GM12874 (cell line): ENCODE results near the gene APOL3.

Experiments used
- CTCF ChIP-seq: IDR thresholded peaks from 2 replicates; pipeline ENCODE4 v1.5.1; 2011; ENCODE audit warnings: low read depth, mild to moderate bottlenecking, control low read depth, low read length, moderate library complexity; ENCODE audit not compliant: insufficient read depth

Gene APOL3

GRCh38 chr22:36194385-36194784 is 33.8 kb upstream of the APOL3 start:
- TF ChIP-seq CTCF: no peak

GRCh38 chr22:36193577-36193976 is 33.0 kb upstream of the APOL3 start:
- no peak for TF ChIP-seq CTCF

GRCh38 chr22:36193171-36193570 is 32.6 kb upstream of the APOL3 start:
- no peak for TF ChIP-seq CTCF

- TF ChIP-seq CTCF: no peak
These were observed 32.0 kb upstream of the APOL3 start for GRCh38 chr22:36192542-36192941.

- TF ChIP-seq CTCF: no peak
These were observed 30.7 kb upstream of the APOL3 start for GRCh38 chr22:36191106-36191836.

GRCh38 chr22:36185828-36186624 is 25.5 kb upstream of the APOL3 start:
- no peak for TF ChIP-seq CTCF

GRCh38 chr22:36184433-36185025 is 24.0 kb upstream of the APOL3 start:
- no peak for TF ChIP-seq CTCF
